ENCODE measurements around the gene PARD3B.
A peak's percentile ranks its signal among the peaks of the same experiment; 100 is the strongest.

The PARD3B gene

DNA sequence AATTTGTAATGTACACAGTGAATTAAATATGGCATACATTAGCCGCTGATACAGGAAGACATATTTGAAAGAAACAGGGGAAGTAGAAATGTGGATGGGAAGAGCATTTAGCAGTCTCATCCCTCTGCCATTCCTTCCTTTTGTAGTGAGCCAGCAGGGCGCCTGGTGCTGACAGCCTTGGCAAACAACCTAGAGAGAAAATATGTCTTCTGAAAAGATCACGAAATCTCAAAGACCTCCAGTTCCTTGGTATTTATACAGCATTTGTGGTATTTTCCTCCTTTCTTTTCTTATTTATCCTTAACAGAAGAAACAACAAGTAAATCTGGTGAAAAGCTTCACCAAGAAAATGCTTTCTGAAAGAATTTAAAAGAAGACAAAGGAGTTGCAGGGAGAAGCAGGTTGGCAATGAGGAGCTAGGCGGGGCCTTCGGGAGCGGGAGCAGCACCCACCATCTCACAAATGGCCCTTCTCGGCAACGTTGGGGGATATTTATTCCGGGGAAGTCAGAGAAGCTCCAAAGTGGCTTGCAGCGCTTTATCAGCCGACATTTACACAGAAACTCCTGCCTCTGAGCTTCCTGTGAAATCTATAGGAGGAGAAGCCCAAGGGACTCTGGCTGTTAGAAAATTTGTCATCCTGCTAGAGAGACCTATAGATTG, 731.0 kb downstream of the PARD3B start:
- DNase-seq (ENCODE audit: low read depth): no peak

DNA sequence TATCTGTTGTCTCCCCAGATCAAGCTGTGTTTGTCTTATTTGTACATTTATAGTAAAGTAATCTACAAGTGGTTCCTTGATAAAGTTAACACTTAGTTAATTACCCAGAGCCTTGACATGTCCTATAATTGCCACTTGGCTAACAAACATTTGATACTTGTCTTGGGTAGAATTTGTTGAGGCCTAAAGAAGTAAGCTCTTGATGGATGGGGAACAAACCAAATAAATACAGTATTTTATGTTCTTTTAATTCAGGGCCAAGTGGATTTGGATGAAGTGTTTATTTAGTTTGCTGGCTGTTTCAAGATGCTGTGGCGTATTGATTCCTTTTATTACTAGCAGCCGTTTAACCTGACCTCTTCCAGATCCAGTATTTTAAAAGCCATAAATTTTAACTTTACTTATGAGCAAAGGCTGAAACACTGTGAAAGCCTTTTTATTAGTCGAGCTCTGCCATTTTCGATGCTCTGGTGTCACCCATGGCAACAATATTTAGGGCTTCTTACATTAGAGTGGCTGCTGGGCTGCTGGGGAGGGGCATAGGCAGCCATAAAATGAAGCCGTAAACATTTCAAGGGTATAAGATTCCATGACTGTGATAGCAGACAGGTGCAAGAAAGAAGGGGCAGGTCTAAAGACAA, 735.4 kb downstream of the PARD3B start:
- DNase-seq (ENCODE audit: low read depth): no peak

- no peak for DNase-seq (ENCODE audit: low read depth)
Measured at GRCh38 chr2:205283736-205284270, 738.5 kb downstream of the PARD3B start.

DNA sequence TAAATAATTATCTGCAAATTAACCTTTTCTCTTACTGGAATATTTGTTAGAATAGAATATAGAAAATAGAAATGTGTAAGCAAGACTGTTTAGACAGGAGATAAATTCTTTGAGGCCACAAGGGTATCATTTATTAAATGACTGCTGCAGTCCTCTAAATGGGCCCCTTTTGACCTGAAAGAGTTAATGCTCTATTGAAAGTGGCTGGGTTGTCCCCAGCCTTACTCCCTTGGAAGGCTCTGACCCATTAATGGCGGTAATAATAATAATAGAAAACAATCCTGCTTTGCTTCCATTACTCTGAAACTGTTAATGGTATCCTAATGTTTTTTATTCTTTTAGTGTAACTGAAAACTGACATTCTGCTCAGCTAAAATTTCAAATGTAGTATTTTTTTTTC, 739.1 kb downstream of the PARD3B start:
- DNase-seq (ENCODE audit: low read depth): no peak

GRCh38 chr2:205287316-205287715, 742.0 kb downstream of the PARD3B start:
- no peak for DNase-seq (ENCODE audit: low read depth)

- DNase-seq (ENCODE audit: low read depth): no peak
Measured at GRCh38 chr2:205288686-205289085, 743.4 kb downstream of the PARD3B start.

GRCh38 chr2:205290299-205290698, 745.0 kb downstream of the PARD3B start:
- DNase-seq (ENCODE audit: low read depth): no peak

GRCh38 chr2:205292665-205293295, 747.5 kb downstream of the PARD3B start:
- DNase-seq (ENCODE audit: low read depth): no peak

GRCh38 chr2:205293559-205293958, 748.3 kb downstream of the PARD3B start:
- no peak for DNase-seq (ENCODE audit: low read depth)

DNA sequence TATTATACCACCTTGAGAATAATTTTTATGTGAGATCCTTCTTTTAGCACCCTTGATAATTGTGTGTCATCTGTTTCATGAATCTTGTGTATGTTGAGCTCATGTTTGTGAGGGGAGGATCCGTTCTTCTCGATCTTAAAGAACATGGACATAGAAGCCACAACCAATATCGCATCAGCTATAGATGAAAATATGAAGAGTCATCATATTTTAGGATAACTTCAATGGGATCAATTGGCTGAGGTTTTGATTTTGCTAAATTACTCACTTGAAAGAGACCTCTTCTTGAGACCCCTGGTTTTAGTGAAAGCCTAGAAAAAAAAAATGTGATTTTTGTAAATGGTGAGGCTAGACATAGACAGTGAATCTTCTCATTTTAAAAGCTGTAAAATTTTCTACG, 751.7 kb downstream of the PARD3B start:
- DNase-seq (ENCODE audit: low read depth): no peak

DNA sequence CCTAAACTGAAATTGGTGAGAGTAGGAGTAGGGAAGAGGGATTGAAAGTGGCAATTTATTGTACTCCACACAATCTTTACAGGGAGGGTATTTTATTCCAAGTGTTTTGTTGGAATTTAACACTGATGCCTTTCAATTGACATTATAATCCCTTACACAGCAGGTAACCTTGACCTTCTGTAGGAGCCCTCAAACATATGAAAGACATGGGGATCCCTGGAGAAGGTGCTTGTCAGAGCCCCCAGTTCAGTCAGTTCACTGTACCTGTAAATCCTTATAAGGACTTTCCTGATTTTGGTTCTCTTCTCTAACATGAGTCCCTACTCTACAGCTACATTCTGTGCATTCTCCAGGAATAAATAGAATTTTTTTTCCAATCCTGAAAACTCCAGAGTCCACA, 752.1 kb downstream of the PARD3B start:
- no peak for DNase-seq (ENCODE audit: low read depth)

GRCh38 chr2:205297846-205298245, 752.6 kb downstream of the PARD3B start:
- no peak for DNase-seq (ENCODE audit: low read depth)

- DNase-seq (ENCODE audit: low read depth): no peak
Measured at GRCh38 chr2:205311201-205311600, 765.9 kb downstream of the PARD3B start.

DNA sequence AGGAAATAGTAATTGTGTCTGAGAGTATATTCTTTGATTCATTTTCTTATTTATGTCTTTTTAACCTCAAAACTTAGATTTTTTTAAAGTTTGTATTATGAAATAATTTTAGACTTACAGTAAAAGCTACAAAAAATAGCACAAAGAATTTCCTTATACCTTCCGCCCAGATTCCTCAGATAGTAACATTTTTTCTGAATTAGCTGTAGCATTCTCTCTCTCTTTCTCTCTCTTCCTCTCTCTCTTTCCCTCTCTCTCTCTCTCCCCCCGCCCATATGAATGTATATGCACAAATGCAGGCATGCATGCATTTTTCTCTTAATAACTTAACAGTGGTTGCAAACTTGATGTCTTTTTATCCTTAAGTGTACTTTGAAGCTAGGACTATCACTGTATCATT, 776.0 kb downstream of the PARD3B start:
- peak; percentile 36 for DNase-seq (ENCODE audit: low read depth)

GRCh38 chr2:205323929-205324328, 778.7 kb downstream of the PARD3B start:
- no peak for DNase-seq (ENCODE audit: low read depth)

DNA sequence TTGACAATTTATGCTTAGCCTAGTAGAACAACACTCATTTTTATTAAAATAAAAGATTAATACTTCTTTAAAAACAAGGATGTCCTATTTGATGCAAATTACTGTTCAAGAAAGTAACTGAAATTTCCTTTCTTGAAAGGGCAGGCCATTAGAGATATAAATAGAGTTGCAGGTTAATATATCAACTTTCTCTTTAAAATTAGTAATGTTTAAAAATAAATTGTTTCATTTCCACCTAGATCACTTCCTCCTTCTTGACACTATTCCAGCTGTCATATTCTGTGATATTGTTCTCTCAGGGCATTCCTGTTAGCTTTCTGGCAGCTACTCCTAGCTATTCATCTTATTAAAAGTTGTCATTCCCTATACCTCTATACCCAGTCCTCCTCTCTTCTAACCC, 779.1 kb downstream of the PARD3B start:
- DNase-seq (ENCODE audit: low read depth): no peak

DNA sequence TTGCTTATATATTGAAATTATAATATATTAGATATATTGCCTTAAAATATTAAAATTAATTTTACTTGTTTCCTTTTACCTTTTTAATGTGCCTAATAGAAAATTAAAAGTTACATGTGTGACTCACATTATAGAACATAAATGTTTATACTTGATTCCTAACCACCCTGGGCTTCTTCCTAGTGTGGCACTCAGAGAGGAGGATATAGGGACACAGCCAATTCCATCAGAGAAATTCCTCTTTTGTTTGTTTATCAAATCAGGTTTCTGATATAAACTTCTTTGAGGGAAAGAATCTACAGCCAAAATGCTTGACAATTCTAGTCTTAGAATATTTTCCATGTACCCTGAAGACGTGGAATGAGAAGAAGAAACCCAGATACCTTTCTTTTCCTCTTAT, 788.1 kb downstream of the PARD3B start:
- DNase-seq (ENCODE audit: low read depth): no peak

DNA sequence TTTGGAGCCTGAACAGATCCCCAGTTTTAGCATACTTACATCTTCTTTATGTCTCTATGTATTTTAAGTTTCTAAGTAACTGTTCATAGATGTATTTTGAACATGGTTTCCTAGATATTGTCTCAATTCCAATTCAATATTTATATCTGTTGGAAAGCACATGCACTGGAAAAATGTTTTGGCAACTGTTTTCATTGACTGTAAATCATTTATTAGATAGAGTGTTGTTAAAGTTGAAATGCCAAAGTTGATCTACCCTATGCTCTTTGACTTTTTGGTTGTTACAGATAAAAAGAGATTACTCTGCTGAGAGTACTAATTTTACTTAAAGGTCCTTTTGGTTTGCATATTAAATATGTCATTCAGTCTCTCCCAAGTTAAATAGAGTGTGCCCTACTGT, 792.0 kb downstream of the PARD3B start:
- DNase-seq (ENCODE audit: low read depth): no peak

DNA sequence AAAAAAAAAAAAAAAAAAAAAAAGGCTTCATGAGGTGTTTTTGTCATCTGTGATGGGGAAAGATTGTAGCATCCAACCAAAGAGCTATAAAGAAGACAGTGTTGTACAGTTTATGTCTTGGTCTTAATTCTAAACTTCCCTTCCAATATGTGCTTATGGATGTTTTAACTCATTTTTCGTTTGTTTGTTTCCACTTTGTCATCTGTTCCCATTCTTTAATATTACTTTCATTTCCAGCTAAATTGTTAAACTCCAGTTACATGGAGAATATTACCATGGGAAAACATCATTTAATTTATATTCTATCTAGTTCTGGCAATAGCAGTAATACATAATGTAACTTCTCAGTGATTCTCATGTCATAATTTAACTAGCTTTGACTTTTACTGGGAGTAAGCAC, 792.9 kb downstream of the PARD3B start:
- no peak for DNase-seq (ENCODE audit: low read depth)

DNA sequence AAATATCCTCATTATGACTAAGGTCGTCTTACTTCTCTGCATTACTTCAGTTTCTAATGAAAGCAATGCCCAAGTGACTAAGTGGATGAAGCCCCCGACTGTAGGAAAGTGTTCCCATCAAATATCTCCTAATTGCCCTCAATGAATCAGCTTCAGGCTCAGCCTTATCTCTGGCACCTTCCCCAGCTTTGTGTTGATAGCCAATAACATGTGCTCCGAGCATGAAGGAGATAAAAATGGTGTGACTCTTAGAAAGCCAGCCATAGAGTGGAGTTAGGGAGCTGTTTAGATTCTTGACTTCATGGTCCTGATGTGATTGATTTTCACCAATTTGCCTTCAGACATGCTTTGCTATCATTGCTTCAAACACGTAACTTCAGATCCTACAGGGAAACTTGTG, 797.8 kb downstream of the PARD3B start:
- no peak for DNase-seq (ENCODE audit: low read depth)

DNA sequence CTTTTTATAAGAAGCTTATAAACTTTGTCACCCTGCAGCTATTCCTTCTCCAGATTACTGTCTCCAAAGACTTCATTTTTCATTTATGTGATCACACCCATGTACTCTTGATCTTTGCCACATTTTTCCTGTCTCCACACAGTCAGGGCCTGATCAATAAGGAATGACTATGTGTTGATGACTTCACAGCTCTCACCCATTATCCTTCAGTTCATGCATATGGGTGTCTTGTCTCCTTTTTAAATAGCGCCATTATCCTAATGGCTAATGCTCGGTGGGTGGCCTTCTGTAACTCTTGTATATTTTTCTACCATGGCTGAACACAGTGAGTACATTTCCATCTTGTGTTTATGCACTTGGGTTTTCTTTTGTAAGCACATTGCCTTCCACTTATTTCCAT, 801.4 kb downstream of the PARD3B start:
- no peak for DNase-seq (ENCODE audit: low read depth)

- no peak for DNase-seq (ENCODE audit: low read depth)
Measured at GRCh38 chr2:205347899-205348298, 802.6 kb downstream of the PARD3B start.

- no peak for DNase-seq (ENCODE audit: low read depth)
Measured at GRCh38 chr2:205352094-205352493, 806.8 kb downstream of the PARD3B start.

Data from HS-5 (cell line).